CD4-positive, CD25-positive, alpha-beta regulatory T cell (primary cell): ENCODE data around the gene NTN1. TPM values are rescaled to one million over a fixed set of nuclear protein-coding genes. Genes with fewer than 3 reads are reported as not detected.

Source experiments
- ATAC-seq, 2 donors: fragments of 150-1000 bp; cut with Tn5 transposase; one replicate each; pipeline ENCODE4 v1.10.0; 2021; ENCODE audit warnings: low read depth in 2 of 2, moderate number of reproducible peaks in 2 of 2, moderate library complexity in 1 of 2
- DNase-seq, 3 donors: peaks; one replicate each; pipeline versions ENCODE4 v3.0.0 to v3.0.0-alpha.2; 2012 to 2022; ENCODE audit warnings: mixed read lengths in 1 of 3
- H3K27ac ChIP-seq: one replicate; pipeline ENCODE4 v1.7.0; 2013; ENCODE audit warnings: mild to moderate bottlenecking, low read length; ENCODE audit not compliant: insufficient read depth, poor library complexity, severe bottlenecking
- H3K27me3 ChIP-seq: one replicate; pipeline ENCODE4 v1.7.0; 2013; ENCODE audit warnings: low read length; ENCODE audit not compliant: control insufficient read depth, insufficient read depth
- H3K36me3 ChIP-seq: one replicate; pipeline ENCODE4 v1.7.0; 2013; ENCODE audit warnings: mild to moderate bottlenecking, low read length, moderate library complexity; ENCODE audit not compliant: control insufficient read depth, insufficient read depth
- H3K4me1 ChIP-seq: 2 replicates; pipeline ENCODE4 v1.7.0; 2013; ENCODE audit warnings: mild to moderate bottlenecking, low read length; ENCODE audit not compliant: insufficient read depth, control insufficient read depth, poor library complexity, severe bottlenecking
- H3K4me3 ChIP-seq: one replicate; pipeline ENCODE4 v1.7.0; 2013; ENCODE audit warnings: low read depth, mild to moderate bottlenecking, low read length, moderate library complexity
- H3K9me3 ChIP-seq, 2 experiments: 1 replicate in 1 of 2; 2 replicates in 1 of 2; pipeline ENCODE4 v1.7.0; 2013; ENCODE audit warnings: low read length in 2 of 2, mild to moderate bottlenecking in 1 of 2, moderate library complexity in 1 of 2; ENCODE audit not compliant: control insufficient read depth in 2 of 2
- H3K27ac Mint-ChIP-seq, 3 donors: one replicate each; pipeline ENCODE4 v1.8.0; 2020 to 2022; ENCODE audit warnings: mild to moderate bottlenecking in 3 of 3, mixed read lengths in 3 of 3, moderate library complexity in 2 of 3
- H3K27me3 Mint-ChIP-seq: one replicate; pipeline ENCODE4 v1.8.0; 2022; ENCODE audit warnings: mild to moderate bottlenecking, mixed read lengths
- H3K36me3 Mint-ChIP-seq: one replicate; pipeline ENCODE4 v1.8.0; 2020; ENCODE audit warnings: mixed read lengths
- H3K4me1 Mint-ChIP-seq, 4 donors: one replicate each; pipeline ENCODE4 v1.8.0; 2020 to 2022; ENCODE audit warnings: mixed read lengths in 4 of 4, mild to moderate bottlenecking in 1 of 4
- H3K4me3 Mint-ChIP-seq, 4 donors: one replicate each; pipeline ENCODE4 v1.8.0; 2020 to 2022; ENCODE audit warnings: mild to moderate bottlenecking in 4 of 4, mixed read lengths in 4 of 4, moderate library complexity in 3 of 4
- H3K9me3 Mint-ChIP-seq, 7 donors: one replicate each; pipeline ENCODE4 v1.8.0; 2020 to 2022; ENCODE audit warnings: mixed read lengths in 7 of 7, mild to moderate bottlenecking in 3 of 7, moderate library complexity in 2 of 7
- polyA plus RNA-seq, 4 donors: library from polyadenylated mRNA; unstranded; fragments of 300-500 nt; fragmentation: Illumina TruSeq; gene quantifications; one replicate each; pipeline ENCODE4 v1.2.3, GENCODE V29; 2021
- total RNA-seq: library from RNA; stranded (reverse); gene quantifications from one replicate; pipeline ENCODE4 v1.2.3, GENCODE V29; 2022

Gene NTN1
- total and polyA plus RNA-seq, 5 donors from 2014 or later = 0.03 TPM; not detected in 4

GRCh38 chr17:9007052-9007714 is 14.1 kb upstream of the NTN1 start:
- Mint-ChIP-seq H3K27ac (no peak overlapping the region), H3K9me3 (peaks cover 0 to 21% (median 3%) of the 10 kb centered on the region in 7 donors), H3K4me1 (peaks cover 0 to 11% (median 2%) of the 10 kb centered on the region in 4 donors), H3K27me3 (peaks cover 68% of the 10 kb centered on the region), H3K36me3 (peaks cover 6% of the 10 kb centered on the region), H3K4me3 (no peak overlapping the region)
- peaks cover 7 to 15% of the 10 kb centered on the region in 2 experiments for H3K9me3 ChIP-seq
- H3K27me3 ChIP-seq = peaks cover 39% of the 10 kb centered on the region
- no peak for ATAC-seq
- H3K36me3 ChIP-seq = no peaks in the 10 kb centered on the region
- no peak overlapping the region for H3K4me3 ChIP-seq
- DNase-seq = no peak
- H3K4me1 ChIP-seq = peaks cover 17% of the 10 kb centered on the region
- no peak overlapping the region for H3K27ac ChIP-seq

GRCh38 chr17:9009096-9009495 is 12.2 kb upstream of the NTN1 start:
- H3K27ac ChIP-seq = no peak overlapping the region
- peaks cover 2% of the 10 kb centered on the region for H3K4me1 ChIP-seq
- no peak for ATAC-seq
- Mint-ChIP-seq H3K27ac (no peak overlapping the region), H3K4me3 (no peak overlapping the region), H3K9me3 (peaks cover 0 to 21% (median 3%) of the 10 kb centered on the region in 7 donors), H3K27me3 (peaks cover 76% of the 10 kb centered on the region), H3K4me1 (peaks cover 0 to 6% (median 2%) of the 10 kb centered on the region in 4 donors), H3K36me3 (peaks cover 6% of the 10 kb centered on the region)
- H3K27me3 ChIP-seq = peaks cover 35% of the 10 kb centered on the region
- H3K9me3 ChIP-seq = peaks cover 7 to 15% of the 10 kb centered on the region in 2 experiments
- H3K36me3 ChIP-seq = no peaks in the 10 kb centered on the region
- no peak for DNase-seq
- no peak overlapping the region for H3K4me3 ChIP-seq

GRCh38 chr17:9009737-9010136 is 11.6 kb upstream of the NTN1 start:
- Mint-ChIP-seq H3K36me3 (peaks cover 6% of the 10 kb centered on the region), H3K27me3 (peaks cover 80% of the 10 kb centered on the region), H3K9me3 (peaks cover 0 to 21% (median 3%) of the 10 kb centered on the region in 7 donors), H3K27ac (no peak overlapping the region), H3K4me1 (peaks cover 0 to 4% (median 2%) of the 10 kb centered on the region in 4 donors), H3K4me3 (no peak overlapping the region)
- no peak overlapping the region for H3K27ac ChIP-seq
- DNase-seq (no peak), ATAC-seq (no peak)
- no peak overlapping the region for H3K4me3 ChIP-seq
- no peaks in the 10 kb centered on the region for H3K36me3 ChIP-seq
- peaks cover 38% of the 10 kb centered on the region for H3K27me3 ChIP-seq
- no peaks in the 10 kb centered on the region for H3K4me1 ChIP-seq
- peaks cover 7 to 15% of the 10 kb centered on the region in 2 experiments for H3K9me3 ChIP-seq

GRCh38 chr17:9011001-9011400 is 10.3 kb upstream of the NTN1 start:
- no peak overlapping the region for H3K4me3 ChIP-seq
- ATAC-seq (no peak), DNase-seq (no peak)
- peaks cover 67% of the 10 kb centered on the region for H3K27me3 Mint-ChIP-seq
- H3K4me1 Mint-ChIP-seq = no peaks in the 10 kb centered on the region
- H3K27ac ChIP-seq = no peak overlapping the region
- H3K9me3 ChIP-seq = peaks cover 3 to 4% of the 10 kb centered on the region in 2 experiments
- H3K9me3 Mint-ChIP-seq = peaks cover 0 to 10% (median 1%) of the 10 kb centered on the region in 7 donors
- no peak overlapping the region for H3K4me3 Mint-ChIP-seq
- H3K36me3 Mint-ChIP-seq = peaks cover 3% of the 10 kb centered on the region
- H3K36me3 ChIP-seq = no peaks in the 10 kb centered on the region
- H3K4me1 ChIP-seq = no peaks in the 10 kb centered on the region
- H3K27ac Mint-ChIP-seq = no peak overlapping the region
- peaks cover 30% of the 10 kb centered on the region for H3K27me3 ChIP-seq

- Histone ChIP-seq H3K27me3 (peaks cover 28% of the 10 kb centered on the region), H3K4me3 (no peak overlapping the region), H3K36me3 (no peaks in the 10 kb centered on the region), H3K27ac (no peak overlapping the region), H3K4me1 (peaks cover 10% of the 10 kb centered on the region), H3K9me3 (no peaks in the 10 kb centered on the region)
- Mint-ChIP-seq H3K27ac (no peak overlapping the region), H3K36me3 (no peaks in the 10 kb centered on the region), H3K27me3 (peaks cover 19% of the 10 kb centered on the region), H3K4me3 (no peak overlapping the region), H3K9me3 (peaks cover 0 to 1% (median 0%) of the 10 kb centered on the region in 7 donors), H3K4me1 (peaks cover 0 to 8% (median 0%) of the 10 kb centered on the region in 4 donors)
- DNase-seq (no peak), ATAC-seq (no peak)
Measured at GRCh38 chr17:9016941-9017552, 4.3 kb upstream of the NTN1 start.

- Mint-ChIP-seq H3K36me3 (no peaks in the 10 kb centered on the region), H3K27me3 (peaks cover 17% of the 10 kb centered on the region), H3K4me1 (peaks cover 0 to 14% (median 2%) of the 10 kb centered on the region in 4 donors), H3K9me3 (peaks cover 0 to 2% (median 0%) of the 10 kb centered on the region in 7 donors), H3K4me3 (no peak overlapping the region), H3K27ac (no peak overlapping the region)
- Histone ChIP-seq H3K27ac (no peak overlapping the region), H3K9me3 (no peaks in the 10 kb centered on the region), H3K27me3 (peaks cover 29% of the 10 kb centered on the region), H3K36me3 (no peaks in the 10 kb centered on the region), H3K4me1 (peaks cover 25% of the 10 kb centered on the region), H3K4me3 (no peak overlapping the region)
- DNase-seq (no peak), ATAC-seq (no peak)
Measured at GRCh38 chr17:9018726-9019125, 2.6 kb upstream of the NTN1 start.

GRCh38 chr17:9020096-9020823 is 1.1 kb upstream of the NTN1 start:
- Mint-ChIP-seq H3K9me3 (peaks cover 0 to 2% (median 0%) of the 10 kb centered on the region in 7 donors), H3K27ac (no peak overlapping the region), H3K36me3 (no peaks in the 10 kb centered on the region), H3K27me3 (peaks cover 24% of the 10 kb centered on the region), H3K4me3 (peak overlapping the region; percentile 63 to 88 (median 79)), H3K4me1 (peaks cover 0 to 24% (median 9%) of the 10 kb centered on the region in 4 donors)
- Histone ChIP-seq H3K4me3 (no peak overlapping the region), H3K27me3 (peaks cover 38% of the 10 kb centered on the region), H3K36me3 (no peaks in the 10 kb centered on the region), H3K27ac (no peak overlapping the region), H3K9me3 (no peaks in the 10 kb centered on the region), H3K4me1 (peaks cover 26% of the 10 kb centered on the region)
- DNase-seq (no peak), ATAC-seq (no peak)
